Thoracic aorta (tissue), 2 donors: Measurements from ENCODE around the gene PDZRN3. TPM values are rescaled to one million over a fixed set of nuclear protein-coding genes. Genes with fewer than 3 reads are reported as not detected.

Experiments
- ATAC-seq: fragments of 150-250 bp; one replicate; pipeline ENCODE4 v1.8.0; 2017; ENCODE audit warnings: low read depth; ENCODE audit not compliant: insufficient number of reproducible peaks, low FRiP score
- DNase-seq: peaks from one replicate; pipeline ENCODE4 v3.0.0-alpha.2; 2020; ENCODE audit warnings: low spot score
- H3K27ac ChIP-seq, 2 donors: fragments of 200-600 bp; sonication (generic); 1 replicate in 1 of 2; 2 replicates in 1 of 2; pipeline ENCODE4 v1.5.1; 2016; ENCODE audit warnings: mild to moderate bottlenecking in 2 of 2, moderate library complexity in 2 of 2
- H3K27me3 ChIP-seq: fragments of 200-600 bp; sonication (generic); replicated peaks from 2 replicates; pipeline ENCODE4 v1.6.0; 2016; ENCODE audit warnings: mild to moderate bottlenecking; ENCODE audit not compliant: insufficient read depth
- H3K36me3 ChIP-seq: fragments of 200-600 bp; sonication (generic); one replicate; pipeline ENCODE4 v1.5.1; 2016
- H3K4me1 ChIP-seq, 2 donors: fragments of 200-600 bp; sonication (generic); 1 replicate in 1 of 2; 2 replicates in 1 of 2; pipeline versions ENCODE4 v1.5.1 to v1.6.0; 2016; ENCODE audit warnings: low read depth in 2 of 2, mild to moderate bottlenecking in 1 of 2; ENCODE audit not compliant: control insufficient read depth in 1 of 2
- H3K4me3 ChIP-seq: fragments of 200-600 bp; sonication (generic); 2 replicates; pipeline ENCODE4 v1.5.1; 2016; ENCODE audit warnings: mild to moderate bottlenecking
- H3K9me3 ChIP-seq: fragments of 200-600 bp; sonication (generic); 2 replicates; pipeline ENCODE4 v1.5.1; 2016
- total RNA-seq, 2 donors: library from RNA; depleted of rRNA; stranded (reverse); fragments of >200 nt; gene quantifications; one replicate each; pipeline versions ENCODE4 v1.1.0 to v1.2.3, GENCODE V29; 2016
- TF ChIP-seq, protein P1 (sequence below): fragments of 200-600 bp; sonication (generic); IDR thresholded peaks from one replicate; pipeline ENCODE4 v1.5.1; 2019; ENCODE audit warnings: antibody characterized with exemption

The PDZRN3 gene
- total RNA-seq, 2 donors from 2014 or later, result 140 to 166 TPM

DNA sequence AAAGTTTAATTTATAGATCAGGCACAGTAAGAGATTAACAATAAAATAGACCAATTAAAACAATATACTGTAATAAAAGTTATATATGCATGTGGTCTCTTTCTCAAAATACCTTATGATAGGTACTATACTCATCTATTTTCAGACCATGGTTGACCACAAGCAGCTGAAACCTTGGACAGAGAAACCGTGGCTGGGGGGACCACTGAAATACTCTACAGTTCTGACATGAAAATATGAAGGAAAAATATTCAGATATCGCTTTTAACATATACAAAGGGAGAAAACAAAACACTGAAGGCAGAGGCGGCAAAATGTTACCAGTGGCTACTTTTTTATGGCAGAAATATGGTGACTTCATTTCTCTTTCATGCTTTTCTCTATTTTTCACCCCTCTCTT, 114.0 kb downstream of the PDZRN3 start:
- peaks cover 17 to 97% of the 10 kb centered on the region in 2 donors for H3K4me1 ChIP-seq
- no peaks in the 10 kb centered on the region for H3K27me3 ChIP-seq

DNA sequence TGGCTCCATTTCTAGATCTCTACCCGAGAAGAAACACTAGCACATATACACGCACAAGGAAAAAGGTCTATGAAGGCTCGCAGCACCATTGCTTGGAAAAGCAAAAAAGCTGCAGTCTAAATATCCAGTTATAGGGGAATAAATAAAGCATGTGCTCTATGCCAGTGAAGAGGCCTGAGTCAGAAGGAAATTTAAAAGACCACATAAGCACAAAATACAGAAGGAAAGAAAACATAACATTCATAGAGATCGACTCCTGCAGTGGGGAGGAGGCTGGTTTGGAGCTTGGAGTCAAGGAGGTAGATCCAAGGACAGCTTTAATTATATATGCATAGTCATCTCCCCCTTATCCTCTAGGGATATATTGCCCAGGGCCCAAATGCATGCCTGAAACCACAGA, 114.4 kb downstream of the PDZRN3 start:
- peaks cover 17 to 94% of the 10 kb centered on the region in 2 donors for H3K4me1 ChIP-seq
- no peaks in the 10 kb centered on the region for H3K27me3 ChIP-seq
- DNase-seq, result no peak
- no peaks in the 10 kb centered on the region for H3K9me3 ChIP-seq
- TF ChIP-seq, protein P1, sequence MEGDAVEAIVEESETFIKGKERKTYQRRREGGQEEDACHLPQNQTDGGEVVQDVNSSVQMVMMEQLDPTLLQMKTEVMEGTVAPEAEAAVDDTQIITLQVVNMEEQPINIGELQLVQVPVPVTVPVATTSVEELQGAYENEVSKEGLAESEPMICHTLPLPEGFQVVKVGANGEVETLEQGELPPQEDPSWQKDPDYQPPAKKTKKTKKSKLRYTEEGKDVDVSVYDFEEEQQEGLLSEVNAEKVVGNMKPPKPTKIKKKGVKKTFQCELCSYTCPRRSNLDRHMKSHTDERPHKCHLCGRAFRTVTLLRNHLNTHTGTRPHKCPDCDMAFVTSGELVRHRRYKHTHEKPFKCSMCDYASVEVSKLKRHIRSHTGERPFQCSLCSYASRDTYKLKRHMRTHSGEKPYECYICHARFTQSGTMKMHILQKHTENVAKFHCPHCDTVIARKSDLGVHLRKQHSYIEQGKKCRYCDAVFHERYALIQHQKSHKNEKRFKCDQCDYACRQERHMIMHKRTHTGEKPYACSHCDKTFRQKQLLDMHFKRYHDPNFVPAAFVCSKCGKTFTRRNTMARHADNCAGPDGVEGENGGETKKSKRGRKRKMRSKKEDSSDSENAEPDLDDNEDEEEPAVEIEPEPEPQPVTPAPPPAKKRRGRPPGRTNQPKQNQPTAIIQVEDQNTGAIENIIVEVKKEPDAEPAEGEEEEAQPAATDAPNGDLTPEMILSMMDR, result no peak
- no peak overlapping the region for H3K4me3 ChIP-seq
- peak overlapping the region; percentile 32 to 92 for H3K27ac ChIP-seq
- no peaks in the 10 kb centered on the region for H3K36me3 ChIP-seq
- ATAC-seq, result no peak

More for the DNA sequence above, 114.0 kb downstream of the PDZRN3 start:
- Histone ChIP-seq H3K4me3 (no peak overlapping the region), H3K9me3 (no peaks in the 10 kb centered on the region), H3K36me3 (no peaks in the 10 kb centered on the region), H3K27ac (peak overlapping the region; percentile 68 to 92)
- TF ChIP-seq, protein P1, result no peak
- DNase-seq, result no peak
- no peak for ATAC-seq

DNA sequence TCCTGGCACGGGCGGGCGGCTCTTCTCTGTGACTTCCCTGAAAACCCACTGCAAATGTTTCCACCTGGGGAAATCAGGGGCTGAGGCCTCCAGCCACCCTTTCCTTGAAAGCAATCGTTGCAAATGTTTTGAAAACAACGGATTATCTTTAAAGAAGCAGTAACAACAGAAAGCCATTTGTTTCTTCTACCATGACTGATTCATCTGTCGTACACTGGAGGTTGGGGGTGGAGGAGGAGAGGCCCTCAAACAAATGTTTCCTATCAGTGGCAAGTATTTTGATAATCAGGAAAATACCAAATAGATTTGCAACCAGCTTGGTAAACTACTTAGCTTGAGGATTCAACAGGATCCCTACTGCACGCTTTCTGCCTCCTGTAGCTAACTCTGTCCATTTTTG, 114.9 kb downstream of the PDZRN3 start:
- ATAC-seq, result no peak
- Histone ChIP-seq H3K27me3 (no peaks in the 10 kb centered on the region), H3K36me3 (no peaks in the 10 kb centered on the region), H3K9me3 (no peaks in the 10 kb centered on the region), H3K27ac (peak overlapping the region; percentile 32 to 92), H3K4me3 (no peak overlapping the region), H3K4me1 (peaks cover 19 to 96% of the 10 kb centered on the region in 2 donors)
- TF ChIP-seq, protein P1, result no peak
- DNase-seq, result no peak

DNA sequence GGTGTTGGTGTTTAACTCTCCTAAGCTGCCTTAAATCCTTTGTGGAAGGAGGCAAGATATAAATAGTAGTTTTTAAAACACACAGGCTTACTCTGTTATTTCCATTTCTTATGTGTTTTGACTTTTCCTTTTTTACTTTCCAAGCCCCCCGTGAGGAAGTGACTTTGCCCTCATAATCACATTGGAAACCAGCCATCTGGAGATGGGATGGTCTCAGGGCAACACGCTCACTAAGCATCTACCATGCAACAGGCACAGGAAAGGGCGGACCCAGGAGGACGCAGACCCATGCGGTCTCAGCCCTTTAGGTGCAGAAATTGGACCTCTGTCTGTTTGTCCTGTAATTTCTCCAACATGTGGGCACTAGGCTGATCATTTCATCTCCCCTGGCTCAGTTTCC, 115.7 kb downstream of the PDZRN3 start:
- H3K4me3 ChIP-seq, result peak overlapping the region; percentile 0

DNA sequence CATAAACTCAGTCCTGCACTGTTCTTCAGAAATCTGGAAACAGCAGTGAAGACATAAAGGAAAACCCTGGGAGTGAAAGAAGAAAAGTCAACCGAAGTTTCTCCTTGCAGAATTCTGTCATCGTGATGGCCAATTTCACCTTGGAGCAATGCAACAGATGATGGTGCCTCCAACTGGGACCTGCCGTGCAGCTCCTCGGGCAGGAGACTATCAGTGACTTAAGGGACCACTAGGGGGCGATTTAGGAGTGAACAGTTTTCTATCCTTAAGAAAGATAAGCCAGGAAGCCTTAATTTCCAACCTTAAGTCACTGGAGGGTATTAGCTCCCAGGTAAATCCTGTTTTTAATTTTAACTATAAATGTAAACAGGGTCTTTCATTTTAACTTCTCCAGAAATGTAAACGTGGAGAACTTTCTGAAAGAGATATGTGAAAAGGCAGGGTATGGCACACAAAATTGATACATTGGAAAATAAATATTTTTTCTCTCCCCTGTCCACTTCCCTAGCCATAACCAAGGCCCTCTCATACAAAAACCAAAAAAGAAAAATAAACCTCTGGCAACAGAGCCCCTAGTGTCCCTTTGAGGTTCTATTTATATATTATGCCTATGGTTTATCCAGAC, 116.3 kb downstream of the PDZRN3 start:
- Histone ChIP-seq H3K36me3 (no peaks in the 10 kb centered on the region), H3K4me1 (peaks cover 23 to 96% of the 10 kb centered on the region in 2 donors), H3K27ac (peak overlapping the region; percentile 32 to 92), H3K27me3 (no peaks in the 10 kb centered on the region), H3K9me3 (no peaks in the 10 kb centered on the region), H3K4me3 (peak overlapping the region; percentile 0)
- DNase-seq (no peak), ATAC-seq (peak; percentile 52)
- TF ChIP-seq, protein P1, result peak; percentile 75

More for the DNA sequence above, 115.7 kb downstream of the PDZRN3 start:
- H3K9me3 ChIP-seq, result no peaks in the 10 kb centered on the region
- H3K36me3 ChIP-seq, result no peaks in the 10 kb centered on the region
- DNase-seq, result no peak
- no peak for ATAC-seq
- H3K4me1 ChIP-seq, result peaks cover 23 to 96% of the 10 kb centered on the region in 2 donors
- H3K27ac ChIP-seq, result peak overlapping the region; percentile 32 to 92
- TF ChIP-seq, protein P1, result no peak
- H3K27me3 ChIP-seq, result no peaks in the 10 kb centered on the region
